ENCODE measurements around the gene BCL2L12.

Gene BCL2L12

GRCh38 chr19:49665036-49665350, 740 bp upstream of the BCL2L12 start:
- no peaks in the 10 kb centered on the region for H3K9me3 ChIP-seq (ENCODE audit: low read depth, low read length)
- peak overlapping the region; percentile 62; the same call in 1 of the 2 replicates for H3K27ac ChIP-seq
- no peak for DNase-seq (ENCODE audit: low read depth, low spot score)
- H3K9ac ChIP-seq (ENCODE audit: insufficient read length), result peak overlapping the region; percentile 75
- H3K4me3 ChIP-seq, result peak overlapping the region; percentile 95
- no peak for TF ChIP-seq EZH2 (IDR thresholded peaks at IDR 0.05)
- TF ChIP-seq FOXP2 (optimal IDR thresholded peaks at IDR 0.05; ENCODE audit: control extremely low read depth, extremely low read length, insufficient read depth), result no peak
- no peak for TF ChIP-seq POLR2AphosphoS5 (IDR thresholded peaks at IDR 0.05; ENCODE audit: borderline replicate concordance, low read depth, low read length)
- H3K36me3 ChIP-seq (ENCODE audit: insufficient read depth, low read length), result peaks cover 36% of the 10 kb centered on the region

GRCh38 chr19:49666120-49666444, 349 bp downstream of the BCL2L12 start:
- no peak for DNase-seq (ENCODE audit: low read depth, low spot score)
- Histone ChIP-seq H3K9me3 (ENCODE audit: low read depth, low read length) (no peaks in the 10 kb centered on the region), H3K27ac (peak overlapping the region; percentile 57), H3K36me3 (ENCODE audit: insufficient read depth, low read length) (peaks cover 34% of the 10 kb centered on the region; the same call in 1 of the 2 replicates), H3K9ac (ENCODE audit: insufficient read length) (peak overlapping the region; percentile 93), H3K4me3 (peak overlapping the region; percentile 95)
- TF ChIP-seq FOXP2 (optimal IDR thresholded peaks at IDR 0.05; ENCODE audit: control extremely low read depth, extremely low read length, insufficient read depth) (no peak), EZH2 (IDR thresholded peaks at IDR 0.05) (no peak), POLR2AphosphoS5 (IDR thresholded peaks at IDR 0.05; ENCODE audit: borderline replicate concordance, low read depth, low read length) (no peak)

- no peak for TF ChIP-seq EZH2 (IDR thresholded peaks at IDR 0.05)
- no peak for TF ChIP-seq POLR2AphosphoS5 (IDR thresholded peaks at IDR 0.05; ENCODE audit: borderline replicate concordance, low read depth, low read length)
- TF ChIP-seq FOXP2 (optimal IDR thresholded peaks at IDR 0.05; ENCODE audit: control extremely low read depth, extremely low read length, insufficient read depth), result no peak
- Histone ChIP-seq H3K4me3 (peak overlapping the region; percentile 95), H3K9ac (ENCODE audit: insufficient read length) (peak overlapping the region; percentile 93), H3K9me3 (ENCODE audit: low read depth, low read length) (no peaks in the 10 kb centered on the region), H3K27ac (no peak overlapping the region), H3K36me3 (ENCODE audit: insufficient read depth, low read length) (peaks cover 22% of the 10 kb centered on the region; the same call in 1 of the 2 replicates)
- DNase-seq (ENCODE audit: low read depth, low spot score), result no peak
Measured at GRCh38 chr19:49667473-49667872, 1.7 kb downstream of the BCL2L12 start.

- Histone ChIP-seq H3K36me3 (ENCODE audit: insufficient read depth, low read length) (peaks cover 22% of the 10 kb centered on the region; the same call in 1 of the 2 replicates), H3K9me3 (ENCODE audit: low read depth, low read length) (no peaks in the 10 kb centered on the region), H3K4me3 (no peak overlapping the region), H3K27ac (no peak overlapping the region), H3K9ac (ENCODE audit: insufficient read length) (no peak overlapping the region)
- DNase-seq (ENCODE audit: low read depth, low spot score), result no peak
- TF ChIP-seq FOXP2 (optimal IDR thresholded peaks at IDR 0.05; ENCODE audit: control extremely low read depth, extremely low read length, insufficient read depth), result no peak
- no peak for TF ChIP-seq EZH2 (IDR thresholded peaks at IDR 0.05)
Measured at GRCh38 chr19:49669516-49669915, 3.8 kb downstream of the BCL2L12 start.

GRCh38 chr19:49672131-49672919, 6.6 kb downstream of the BCL2L12 start:
- Histone ChIP-seq H3K27ac (peak overlapping the region; percentile 69), H3K4me3 (no peak overlapping the region), H3K36me3 (ENCODE audit: insufficient read depth, low read length) (peaks cover 21% of the 10 kb centered on the region; the same call in 1 of the 2 replicates), H3K9me3 (ENCODE audit: low read depth, low read length) (no peaks in the 10 kb centered on the region), H3K9ac (ENCODE audit: insufficient read length) (no peak overlapping the region)
- DNase-seq (ENCODE audit: low read depth, low spot score), result no peak
- TF ChIP-seq FOXP2 (optimal IDR thresholded peaks at IDR 0.05; ENCODE audit: control extremely low read depth, extremely low read length, insufficient read depth) (no peak), POLR2AphosphoS5 (IDR thresholded peaks at IDR 0.05; ENCODE audit: borderline replicate concordance, low read depth, low read length) (no peak), EZH2 (IDR thresholded peaks at IDR 0.05) (no peak)

GRCh38 chr19:49676136-49676783, 10.5 kb downstream of the BCL2L12 start:
- peak overlapping the region; percentile 94 for H3K27ac ChIP-seq
- peak; percentile 82 for DNase-seq (ENCODE audit: low read depth, low spot score)
- H3K36me3 ChIP-seq (ENCODE audit: insufficient read depth, low read length), result peaks cover 14% of the 10 kb centered on the region
- H3K9me3 ChIP-seq (ENCODE audit: low read depth, low read length), result no peaks in the 10 kb centered on the region
- peak overlapping the region; percentile 87 for H3K9ac ChIP-seq (ENCODE audit: insufficient read length)
- TF ChIP-seq POLR2AphosphoS5 (IDR thresholded peaks at IDR 0.05; ENCODE audit: borderline replicate concordance, low read depth, low read length) (peak; percentile 52; the same call in 1 of the 2 replicates), FOXP2 (optimal IDR thresholded peaks at IDR 0.05; ENCODE audit: control extremely low read depth, extremely low read length, insufficient read depth) (no peak), EZH2 (IDR thresholded peaks at IDR 0.05) (no peak)
- H3K4me3 ChIP-seq, result peak overlapping the region; percentile 75

GRCh38 chr19:49676784-49677230, 11.1 kb downstream of the BCL2L12 start:
- Histone ChIP-seq H3K9ac (ENCODE audit: insufficient read length) (peak overlapping the region; percentile 91), H3K27ac (peak overlapping the region; percentile 89), H3K9me3 (ENCODE audit: low read depth, low read length) (no peaks in the 10 kb centered on the region), H3K36me3 (ENCODE audit: insufficient read depth, low read length) (peaks cover 18% of the 10 kb centered on the region), H3K4me3 (peak overlapping the region; percentile 93)
- DNase-seq (ENCODE audit: low read depth, low spot score), result peak; percentile 100
- TF ChIP-seq EZH2 (IDR thresholded peaks at IDR 0.05) (no peak), FOXP2 (optimal IDR thresholded peaks at IDR 0.05; ENCODE audit: control extremely low read depth, extremely low read length, insufficient read depth) (no peak), POLR2AphosphoS5 (IDR thresholded peaks at IDR 0.05; ENCODE audit: borderline replicate concordance, low read depth, low read length) (no peak)

- peak within 1 kb of the TSS; percentile 93 for H3K4me3 ChIP-seq
- peak within 1 kb of the TSS; percentile 94 for H3K27ac ChIP-seq
- H3K9me3 ChIP-seq (ENCODE audit: low read depth, low read length), result no peaks in the 10 kb centered on the region
- DNase-seq (ENCODE audit: low read depth, low spot score), result no peak
- peaks cover 23% of the 10 kb centered on the region for H3K36me3 ChIP-seq (ENCODE audit: insufficient read depth, low read length)
- H3K9ac ChIP-seq (ENCODE audit: insufficient read length), result peak within 1 kb of the TSS; percentile 91
- TF ChIP-seq FOXP2 (optimal IDR thresholded peaks at IDR 0.05; ENCODE audit: control extremely low read depth, extremely low read length, insufficient read depth) (no peak), POLR2AphosphoS5 (IDR thresholded peaks at IDR 0.05; ENCODE audit: borderline replicate concordance, low read depth, low read length) (peak; percentile 95)
Measured at GRCh38 chr19:49677231-49677900, 11.6 kb downstream of the BCL2L12 start, which contains the start of gene PRMT1. PRMT1 (plus strand) TSS chr19:49677271; CDS start chr19:49677281, 10 bp downstream.

Data from SK-N-MC (cell line).